GM21528 (cell line): ENCODE results near the gene KNOP1.

Experiments
- ATAC-seq: cut with Tn5 transposase; IDR thresholded peaks from one replicate; pipeline ENCODE4 v1.9.1; 2021; ENCODE audit warnings: mild to moderate bottlenecking, moderate library complexity; ENCODE audit not compliant: unreplicated experiment, low FRiP score

KNOP1 gene, protein sequence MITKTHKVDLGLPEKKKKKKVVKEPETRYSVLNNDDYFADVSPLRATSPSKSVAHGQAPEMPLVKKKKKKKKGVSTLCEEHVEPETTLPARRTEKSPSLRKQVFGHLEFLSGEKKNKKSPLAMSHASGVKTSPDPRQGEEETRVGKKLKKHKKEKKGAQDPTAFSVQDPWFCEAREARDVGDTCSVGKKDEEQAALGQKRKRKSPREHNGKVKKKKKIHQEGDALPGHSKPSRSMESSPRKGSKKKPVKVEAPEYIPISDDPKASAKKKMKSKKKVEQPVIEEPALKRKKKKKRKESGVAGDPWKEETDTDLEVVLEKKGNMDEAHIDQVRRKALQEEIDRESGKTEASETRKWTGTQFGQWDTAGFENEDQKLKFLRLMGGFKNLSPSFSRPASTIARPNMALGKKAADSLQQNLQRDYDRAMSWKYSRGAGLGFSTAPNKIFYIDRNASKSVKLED

DNA sequence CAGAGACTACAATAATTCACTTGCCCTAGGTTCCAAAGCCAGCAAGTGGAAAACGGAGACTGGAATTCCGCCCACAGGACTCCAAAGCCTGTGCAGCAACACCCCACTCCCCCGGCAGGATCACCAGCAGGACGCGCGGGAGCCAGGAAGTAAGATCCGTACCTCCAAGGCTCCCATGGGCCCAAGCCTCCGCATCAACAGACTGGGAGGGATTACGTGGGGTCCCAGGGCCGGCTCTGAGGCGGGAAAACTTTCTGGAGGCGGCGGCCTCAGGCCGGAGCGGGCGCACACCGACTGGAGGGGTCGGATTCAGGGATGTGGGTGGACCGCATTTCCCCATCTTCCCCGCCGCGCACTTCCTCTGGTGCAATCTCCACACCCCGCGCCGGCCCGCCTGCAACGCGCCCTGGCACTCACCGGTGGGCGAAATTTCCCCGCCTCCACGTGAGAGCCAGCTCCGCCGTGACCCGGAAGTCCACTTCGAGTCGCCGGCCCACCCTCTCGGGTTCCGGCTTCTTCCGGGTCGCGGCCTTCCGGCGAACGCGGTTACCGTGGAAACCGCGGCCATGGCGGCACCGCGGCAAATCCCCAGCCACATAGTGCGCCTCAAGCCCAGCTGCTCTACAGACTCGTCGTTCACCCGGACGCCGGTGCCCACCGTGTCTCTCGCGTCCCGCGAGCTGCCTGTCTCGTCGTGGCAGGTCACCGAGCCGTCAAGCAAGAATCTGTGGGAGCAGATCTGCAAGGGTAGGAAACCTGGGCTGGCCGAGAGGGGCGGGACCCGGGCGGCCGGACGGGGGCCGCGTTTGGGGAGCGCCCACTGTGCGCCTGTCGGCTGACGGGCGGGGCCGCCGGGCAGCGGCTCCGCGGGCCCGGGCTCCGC is at the start of gene KNOP1, which contains the start of gene IQCK:
KNOP1 (minus strand) TSS at position 487 of the 883 bp plus-strand sequence. CDS start 3,192 bp downstream, outside the sequence.
IQCK (plus strand) TSS at position 531 of the 883 bp plus-strand sequence; CDS start at position 567, 36 bp downstream.
- ATAC-seq: peak; percentile 92

DNA sequence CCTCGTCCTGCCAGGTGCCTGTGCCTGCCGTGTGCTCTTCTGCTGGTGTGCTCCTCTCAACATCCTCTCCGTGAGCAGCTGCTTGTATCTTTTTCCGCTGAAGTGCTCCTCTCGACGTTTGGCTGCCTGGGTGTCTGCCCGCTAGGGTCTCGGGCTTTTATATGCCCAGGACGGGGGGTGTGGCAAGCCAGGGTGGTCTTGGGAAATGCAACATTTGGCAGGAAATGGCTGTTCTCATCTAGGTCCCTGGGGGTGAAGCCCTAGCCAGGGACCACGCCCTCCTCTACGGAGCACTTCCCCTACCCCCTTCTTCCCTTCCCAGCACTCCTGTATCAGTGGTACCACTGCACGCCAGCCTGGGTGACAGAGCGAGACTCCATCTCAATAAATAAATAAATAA is 49.5 kb upstream of the KNOP1 start:
- no peak for ATAC-seq

DNA sequence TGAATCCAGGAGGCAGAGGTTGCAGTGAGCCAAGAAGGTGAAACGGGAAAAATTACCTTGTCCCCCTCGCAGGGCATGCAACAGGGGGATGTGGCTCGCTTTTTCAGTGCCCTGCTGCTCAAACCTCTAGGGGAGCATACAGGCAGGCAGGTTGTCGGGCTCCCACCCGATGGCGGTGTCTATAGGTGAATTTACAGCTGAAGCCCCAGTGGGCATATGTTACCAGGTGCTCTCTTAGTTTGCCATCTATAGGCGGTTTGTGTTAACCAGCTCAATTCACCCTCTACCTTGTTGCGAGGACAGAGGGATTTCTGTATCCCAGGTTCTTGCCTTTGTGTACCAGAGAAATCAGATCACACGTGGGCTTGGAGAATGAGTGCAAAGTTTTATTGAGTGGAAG is 49.0 kb upstream of the KNOP1 start:
- ATAC-seq: no peak

DNA sequence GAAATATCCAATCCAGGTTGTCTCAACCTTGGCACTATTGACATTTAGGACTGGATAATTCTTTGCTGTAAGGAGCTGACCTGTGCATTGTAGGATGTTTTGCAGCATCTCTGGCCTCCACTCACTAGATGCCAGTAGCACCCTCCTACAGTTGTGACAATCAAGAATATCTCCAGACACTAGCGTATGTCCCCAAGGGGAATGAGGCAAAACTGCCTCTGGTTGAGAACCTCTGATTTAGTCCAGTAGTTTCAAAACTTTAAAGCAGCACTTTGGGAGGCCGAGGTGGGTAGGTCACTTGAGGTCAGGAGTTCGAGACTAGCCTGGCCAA is 48.5 kb upstream of the KNOP1 start:
- ATAC-seq: no peak

DNA sequence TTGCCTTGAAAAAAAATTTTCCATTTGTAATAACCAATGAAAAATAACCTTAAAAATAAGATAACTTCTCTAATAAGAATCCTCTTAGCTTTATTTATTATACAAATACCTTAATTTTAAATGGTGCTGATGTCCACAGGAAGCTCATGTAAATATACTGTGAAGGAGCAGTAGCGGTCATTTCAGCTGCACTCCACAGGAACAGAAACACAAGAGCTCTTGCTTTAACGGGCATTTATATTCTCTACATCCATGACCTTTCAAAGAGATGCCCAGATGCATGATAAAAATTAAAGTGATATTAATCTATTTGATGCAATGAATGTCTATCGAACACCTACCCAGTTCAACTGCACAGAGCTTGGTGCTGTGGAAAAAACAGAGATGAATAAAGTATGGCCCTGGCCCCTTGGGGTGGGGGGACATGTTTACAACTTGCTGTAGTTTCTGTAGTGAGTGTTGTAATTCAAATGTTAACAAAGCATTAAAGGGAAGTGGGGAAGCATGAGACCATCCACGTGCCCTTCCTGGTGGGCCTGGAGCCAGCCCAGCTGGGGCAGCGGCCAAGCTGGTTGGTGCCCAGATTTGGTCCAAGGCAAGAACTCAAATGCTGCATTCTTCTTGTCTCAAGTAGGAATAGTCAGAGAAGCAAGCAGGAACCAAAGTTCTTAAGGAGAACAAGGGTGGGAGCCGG is 48.0 kb upstream of the KNOP1 start:
- ATAC-seq: no peak

DNA sequence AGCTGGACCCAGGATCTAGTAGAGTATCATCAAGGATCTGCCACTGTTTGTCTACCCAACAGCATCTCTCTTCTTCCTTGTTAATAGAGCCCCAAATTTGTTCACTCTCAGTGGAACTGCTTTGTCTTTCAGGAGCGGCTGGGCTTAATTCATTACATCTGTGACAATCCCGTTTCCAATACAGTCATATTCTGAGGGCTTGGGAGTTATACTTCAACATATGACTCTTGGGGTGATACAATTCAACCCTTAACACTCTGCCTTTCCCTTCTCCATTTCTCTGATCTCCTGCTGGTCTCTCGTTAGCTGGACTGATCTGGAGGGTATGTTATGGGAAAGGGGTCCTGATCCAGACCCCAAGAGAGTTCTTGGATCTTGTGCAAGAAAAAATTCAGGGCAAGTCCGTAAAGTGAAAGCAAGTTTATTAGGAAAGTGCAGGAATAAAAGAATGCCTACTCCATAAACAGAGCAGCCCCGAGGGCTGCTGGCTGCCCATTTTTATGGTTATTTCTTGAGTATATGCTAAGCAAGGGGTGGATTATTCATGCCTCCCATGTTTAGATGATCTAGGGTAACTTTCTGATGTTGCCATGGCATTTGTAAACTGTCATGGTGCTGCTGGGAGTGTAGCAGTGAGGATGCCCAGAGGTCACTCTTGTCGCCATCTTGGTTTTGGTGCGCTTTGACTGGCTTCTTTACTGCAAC is 42.5 kb upstream of the KNOP1 start:
- no peak for ATAC-seq

DNA sequence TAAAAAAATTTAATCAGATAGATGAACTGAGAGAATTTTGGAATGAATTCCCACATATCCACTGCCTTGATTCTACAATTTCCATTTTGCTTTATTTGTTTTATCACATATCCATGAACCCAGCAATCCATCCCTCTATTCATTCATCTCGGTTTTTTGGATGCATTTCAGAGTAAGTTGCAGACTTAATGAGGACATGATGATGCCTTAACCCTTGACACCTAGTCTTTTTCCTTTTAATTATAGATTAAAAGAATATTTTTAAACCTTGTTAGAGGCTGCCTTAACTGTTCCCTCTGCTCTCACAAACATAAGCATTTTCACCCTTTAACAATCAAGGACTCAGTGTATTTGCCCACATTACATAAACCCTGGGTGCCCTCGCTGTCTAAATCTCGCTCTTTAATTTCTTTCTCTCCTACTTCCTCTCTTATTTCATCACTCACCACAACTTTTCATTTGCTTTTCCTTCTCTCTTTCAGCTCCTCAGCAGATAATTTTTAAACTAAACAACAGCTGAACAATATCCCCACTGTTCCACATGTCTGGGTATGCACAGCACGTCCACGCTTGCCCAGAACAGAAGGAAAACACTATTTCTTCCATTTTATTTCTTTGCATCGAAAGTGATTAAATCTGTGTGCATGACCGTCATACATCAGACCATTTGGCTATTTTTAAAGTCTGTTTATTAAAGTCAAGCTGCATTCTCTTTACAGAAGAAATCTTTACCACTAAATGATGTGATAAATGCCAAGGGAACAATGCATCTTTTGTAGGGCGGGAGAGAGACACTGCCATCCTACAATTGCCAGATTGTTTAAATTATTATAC is 40.0 kb upstream of the KNOP1 start:
- ATAC-seq: no peak

DNA sequence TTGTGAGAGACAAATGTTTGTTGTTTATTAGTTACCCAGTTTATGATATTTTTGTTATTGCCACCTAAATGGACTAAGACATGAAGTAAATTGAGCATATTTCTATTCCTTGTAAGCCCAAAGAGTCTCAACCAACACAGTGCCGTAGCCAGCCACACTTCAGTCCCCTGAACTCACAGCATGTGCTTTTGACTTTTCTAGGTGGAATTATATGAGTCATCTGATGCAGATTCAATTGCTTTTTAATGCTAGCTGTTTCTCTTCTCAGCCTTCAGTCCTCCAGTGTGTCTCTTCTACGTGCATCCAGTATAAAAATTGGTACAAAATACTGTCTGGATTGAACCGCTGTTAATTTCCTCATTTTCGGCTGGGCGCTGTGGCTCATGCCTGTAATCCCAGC is 39.0 kb upstream of the KNOP1 start:
- no peak for ATAC-seq

DNA sequence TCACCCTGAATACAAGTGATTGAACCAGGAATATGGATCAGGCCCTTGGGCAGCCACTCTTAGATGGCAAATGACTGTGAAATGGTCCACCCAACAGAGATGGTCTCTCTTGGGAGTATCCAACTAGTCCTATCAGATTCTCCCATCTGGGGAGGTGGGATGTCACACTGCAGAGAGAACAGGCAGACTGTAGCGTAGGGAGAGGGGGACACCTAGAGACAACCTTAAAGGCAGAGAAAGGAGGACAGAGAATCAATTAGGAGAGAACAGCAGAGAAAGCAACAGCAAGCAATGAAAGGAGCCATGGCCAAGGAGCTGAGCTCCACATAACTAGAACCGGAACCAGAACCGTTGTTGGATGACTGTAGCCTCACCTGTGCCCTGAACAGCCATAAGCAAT is 37.2 kb upstream of the KNOP1 start:
- no peak for ATAC-seq

DNA sequence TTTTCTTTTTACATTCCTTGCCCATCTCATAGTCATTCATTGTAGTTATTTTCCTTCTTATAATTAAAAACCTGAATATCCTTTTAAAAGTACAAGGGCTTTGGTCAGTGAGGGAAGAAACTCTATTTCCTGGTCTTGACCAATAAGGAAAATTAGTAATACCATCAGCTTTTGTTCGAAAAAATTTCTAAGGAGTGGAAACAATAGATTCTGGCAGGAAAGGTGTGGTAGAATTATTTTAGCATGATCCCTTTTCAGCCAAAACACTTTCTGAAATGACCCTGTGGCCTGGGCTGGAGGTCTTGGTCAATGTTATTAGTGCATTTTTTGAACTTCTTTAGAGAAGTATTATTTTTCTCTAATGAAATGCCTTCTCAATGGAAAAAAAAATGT is 36.6 kb upstream of the KNOP1 start:
- ATAC-seq: no peak

DNA sequence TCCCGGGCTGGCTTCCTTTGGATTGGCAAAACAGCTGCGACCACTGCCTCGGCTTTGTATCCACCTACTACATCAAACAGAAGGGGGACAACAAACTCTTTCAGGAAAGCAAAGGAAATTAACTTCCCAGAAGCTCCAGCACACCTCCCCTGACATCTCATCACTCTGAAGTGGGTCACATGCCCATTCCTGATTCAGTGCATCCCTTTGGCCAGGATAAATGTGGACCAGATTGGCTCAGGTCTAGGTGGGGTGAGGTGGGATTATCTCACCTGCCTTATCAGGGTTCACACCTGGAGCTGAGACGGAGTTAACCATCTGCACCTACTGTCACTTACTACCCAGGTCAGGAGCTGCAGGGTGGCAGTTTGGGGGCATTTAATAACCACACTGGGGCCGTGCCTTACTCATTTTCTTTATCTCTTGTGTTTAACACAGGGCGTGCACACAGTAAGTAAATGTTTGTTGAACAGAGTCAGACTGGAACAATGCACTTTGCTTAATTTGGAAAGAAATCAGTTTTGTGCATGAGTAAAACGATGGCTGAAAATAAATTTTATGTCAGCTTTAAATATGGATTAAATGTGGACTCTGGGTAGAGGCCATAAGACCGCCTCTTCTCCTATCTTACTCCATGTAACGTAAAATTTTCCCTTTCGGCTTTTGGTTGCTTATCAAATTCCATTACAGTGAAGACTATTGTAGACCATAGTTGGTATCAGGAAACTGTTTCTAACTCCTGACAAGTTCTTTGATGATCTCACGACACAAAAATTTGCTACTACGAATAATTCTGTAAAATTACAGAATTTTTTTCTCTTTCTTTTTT is 36.0 kb upstream of the KNOP1 start:
- ATAC-seq: no peak

DNA sequence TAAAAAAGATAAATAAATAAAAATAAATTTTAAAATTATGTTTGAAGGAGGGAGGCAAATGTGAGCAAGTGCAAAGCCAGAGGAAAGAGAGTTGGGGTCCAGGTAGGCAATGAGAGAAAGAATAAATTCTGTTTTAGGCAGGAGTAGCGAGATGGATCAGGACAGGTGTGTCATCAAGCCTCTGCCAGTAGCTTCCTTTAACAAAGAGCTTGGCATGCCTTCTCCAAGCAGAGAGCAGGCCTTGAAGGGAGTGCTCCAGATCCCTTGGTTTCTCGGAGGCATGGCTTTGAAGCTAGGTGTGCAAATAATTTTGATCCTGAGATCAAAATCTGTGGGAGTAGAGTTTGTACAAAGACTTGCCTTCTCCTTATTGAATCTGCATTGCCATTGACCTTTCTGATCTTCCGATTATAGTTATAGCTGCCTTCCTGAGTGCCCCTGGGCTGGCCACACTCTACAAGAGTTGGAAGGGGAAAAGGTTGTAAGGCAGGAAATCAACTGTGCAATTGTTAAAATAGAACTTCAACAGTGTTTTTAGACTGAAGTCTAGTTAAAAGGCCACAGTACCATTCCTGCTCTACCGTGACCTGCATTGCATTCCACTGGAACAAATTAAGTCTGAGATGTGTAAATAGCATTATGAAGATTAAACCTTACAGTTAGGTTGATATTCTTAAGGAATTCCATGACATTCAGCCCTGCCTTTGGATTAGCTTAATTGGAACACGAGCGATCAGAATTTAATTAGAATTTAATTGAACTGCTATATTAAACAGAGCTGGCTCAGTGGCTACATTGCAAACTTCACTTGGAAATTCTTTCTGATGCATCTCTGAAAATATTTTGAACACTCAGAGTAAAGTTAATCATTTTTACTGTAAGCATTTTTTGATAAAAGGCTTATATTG is 33.7 kb upstream of the KNOP1 start:
- ATAC-seq: no peak

DNA sequence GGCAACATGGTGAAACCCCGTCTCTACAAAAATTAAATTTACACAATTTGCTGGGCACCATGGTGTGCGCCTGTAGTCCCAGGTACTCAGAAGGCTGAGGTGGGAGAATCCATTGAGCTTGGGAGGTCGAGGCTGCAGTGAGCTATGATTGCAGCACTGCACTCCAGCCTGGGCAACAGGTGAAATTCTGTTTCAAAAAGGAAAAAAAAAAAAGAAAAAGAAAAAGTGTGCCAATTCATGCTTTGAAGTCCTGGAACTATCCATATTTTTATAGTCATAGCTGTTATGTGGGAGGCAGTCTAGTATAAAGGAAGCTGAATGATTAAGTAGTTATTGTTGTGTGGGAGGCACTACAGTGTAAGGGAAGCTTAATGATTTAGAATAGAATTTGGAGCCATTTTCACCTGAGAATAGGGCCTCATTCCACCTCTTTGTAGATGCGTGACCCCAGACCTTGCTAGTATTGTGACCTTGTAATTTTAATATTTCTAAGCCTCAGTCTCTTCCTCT is 31.6 kb upstream of the KNOP1 start:
- no peak for ATAC-seq

DNA sequence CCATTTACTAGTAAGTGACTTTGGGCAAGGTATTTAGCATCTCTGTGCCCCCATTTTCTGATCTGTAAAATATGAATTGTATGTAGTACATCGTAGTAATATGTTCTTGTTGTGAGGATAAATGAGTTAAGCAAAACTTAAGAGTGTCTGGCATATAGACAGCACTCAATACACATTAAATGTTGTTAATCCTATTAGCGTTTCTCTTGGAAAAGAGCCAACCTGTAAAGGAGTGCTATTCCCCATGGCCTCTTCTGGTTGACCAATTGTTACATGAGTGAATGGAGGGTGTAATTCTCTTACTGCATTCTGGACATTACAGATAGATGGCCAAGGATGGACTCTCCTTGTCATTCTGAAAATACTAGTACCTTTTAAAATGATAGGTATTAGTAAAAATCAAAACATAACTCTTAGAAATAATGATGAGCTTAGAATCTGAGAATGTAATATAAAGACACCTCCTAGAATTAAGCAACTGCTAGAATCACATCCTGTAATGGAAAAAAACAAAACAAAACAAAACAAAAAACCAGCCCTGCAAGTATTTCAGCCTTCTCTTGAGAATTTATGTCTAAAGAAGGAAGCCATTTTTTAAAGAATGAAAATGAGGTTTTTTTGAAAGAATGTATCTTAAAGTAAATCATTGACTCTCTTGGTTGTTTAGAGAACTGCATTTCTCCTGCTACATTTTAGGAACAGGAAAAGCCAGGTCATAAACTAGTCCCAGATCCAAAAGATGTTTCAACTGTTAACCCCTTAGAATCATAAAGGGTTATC is 30.6 kb upstream of the KNOP1 start:
- ATAC-seq: no peak

DNA sequence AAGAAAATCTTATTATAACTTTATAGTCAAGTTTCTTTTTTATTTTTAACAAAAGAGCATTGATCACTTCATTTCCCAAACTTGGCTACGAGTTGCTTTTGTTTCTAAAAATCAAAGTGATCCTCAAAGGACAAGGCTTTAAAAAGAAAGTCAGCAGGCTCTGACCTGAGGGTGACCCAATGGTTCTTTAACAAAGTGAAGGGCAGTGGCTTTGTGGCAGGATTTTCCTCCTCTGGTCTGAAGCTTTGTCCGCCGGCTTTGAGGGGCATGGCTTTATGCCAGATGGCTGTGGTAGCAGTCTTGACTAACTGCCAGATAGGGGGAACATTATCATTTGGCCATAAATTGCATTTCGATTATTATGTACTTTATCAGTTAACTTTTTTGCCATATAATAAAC is 28.5 kb upstream of the KNOP1 start:
- no peak for ATAC-seq

DNA sequence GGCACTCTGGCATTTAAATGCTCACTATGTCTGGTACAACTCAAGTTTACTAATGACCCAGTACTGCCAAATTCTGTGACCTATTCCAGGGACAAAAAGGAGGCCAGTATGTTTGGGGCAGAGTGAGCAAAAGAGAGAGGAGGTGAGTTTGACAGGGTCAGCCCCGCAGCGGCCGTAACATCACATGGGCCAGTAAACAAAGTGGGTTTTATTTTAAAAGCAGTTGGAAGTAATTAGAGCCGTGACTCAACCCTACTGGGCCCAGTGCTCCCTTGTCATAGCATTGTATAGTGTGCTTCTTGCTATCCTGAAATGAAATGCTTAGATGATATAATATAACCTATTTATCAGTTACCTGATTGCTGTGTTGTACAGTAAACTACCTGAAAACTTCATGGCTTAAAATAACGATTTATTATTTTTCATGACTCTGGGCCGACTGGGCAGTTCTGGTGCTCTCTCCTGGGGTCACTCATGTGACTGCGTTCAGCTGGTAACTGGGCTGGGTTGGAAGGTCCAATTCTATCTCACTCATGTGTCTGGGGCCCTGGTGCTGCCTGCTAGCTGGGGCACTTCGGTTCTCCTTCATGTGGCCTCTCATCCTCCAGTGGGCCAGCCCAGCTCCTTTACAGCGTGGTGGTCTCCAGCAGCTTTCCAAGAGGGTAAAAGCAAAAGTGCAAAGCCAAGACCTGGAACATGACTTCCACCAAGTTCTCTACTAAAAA is 27.4 kb upstream of the KNOP1 start:
- ATAC-seq: no peak
